Measurements from ENCODE around the gene SP6.

The SP6 gene

DNA sequence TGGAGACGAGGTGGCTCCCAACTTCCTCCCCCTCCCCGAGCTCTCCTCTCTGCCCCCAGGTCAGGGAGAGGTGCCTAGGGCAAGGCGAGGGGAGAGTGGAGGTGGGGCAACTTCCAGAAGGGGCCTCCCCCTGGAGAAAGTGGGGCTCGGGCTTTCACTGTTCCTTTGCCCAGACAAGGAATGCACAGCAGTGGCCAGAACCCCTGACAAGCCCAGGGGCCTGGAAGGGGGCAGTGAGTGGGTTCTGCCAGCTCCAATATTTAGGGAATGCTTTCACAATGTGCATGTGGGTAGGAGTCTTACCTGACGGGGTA, 33.4 kb upstream of the SP6 start:
- TF ChIP-seq SUZ12 (IDR thresholded peaks at IDR 0.05; ENCODE audit: extremely low read depth, insufficient read depth, insufficient read length) (no peak), YY1 (IDR thresholded peaks at IDR 0.05; ENCODE audit: insufficient read depth, insufficient read length) (no peak), ZNF274 (IDR thresholded peaks at IDR 0.05; ENCODE audit: low read depth, low read length) (no peak)
- Histone ChIP-seq H3K27me3 (ENCODE audit: insufficient read depth, insufficient read length) (no peaks in the 10 kb centered on the region), H3K9me3 (ENCODE audit: insufficient read depth, low read length) (no peaks in the 10 kb centered on the region), H3K4me1 (ENCODE audit: insufficient read depth, insufficient read length) (peaks cover 24% of the 10 kb centered on the region), H3K36me3 (ENCODE audit: insufficient read depth, insufficient read length, low read length) (no peaks in the 10 kb centered on the region), H3K4me3 (ENCODE audit: insufficient read length, low read depth) (no peak overlapping the region), H3K9ac (ENCODE audit: insufficient read length, low read depth) (no peak overlapping the region)
- DNase-seq (ENCODE audit: low read depth, low spot score) = no peak

DNA sequence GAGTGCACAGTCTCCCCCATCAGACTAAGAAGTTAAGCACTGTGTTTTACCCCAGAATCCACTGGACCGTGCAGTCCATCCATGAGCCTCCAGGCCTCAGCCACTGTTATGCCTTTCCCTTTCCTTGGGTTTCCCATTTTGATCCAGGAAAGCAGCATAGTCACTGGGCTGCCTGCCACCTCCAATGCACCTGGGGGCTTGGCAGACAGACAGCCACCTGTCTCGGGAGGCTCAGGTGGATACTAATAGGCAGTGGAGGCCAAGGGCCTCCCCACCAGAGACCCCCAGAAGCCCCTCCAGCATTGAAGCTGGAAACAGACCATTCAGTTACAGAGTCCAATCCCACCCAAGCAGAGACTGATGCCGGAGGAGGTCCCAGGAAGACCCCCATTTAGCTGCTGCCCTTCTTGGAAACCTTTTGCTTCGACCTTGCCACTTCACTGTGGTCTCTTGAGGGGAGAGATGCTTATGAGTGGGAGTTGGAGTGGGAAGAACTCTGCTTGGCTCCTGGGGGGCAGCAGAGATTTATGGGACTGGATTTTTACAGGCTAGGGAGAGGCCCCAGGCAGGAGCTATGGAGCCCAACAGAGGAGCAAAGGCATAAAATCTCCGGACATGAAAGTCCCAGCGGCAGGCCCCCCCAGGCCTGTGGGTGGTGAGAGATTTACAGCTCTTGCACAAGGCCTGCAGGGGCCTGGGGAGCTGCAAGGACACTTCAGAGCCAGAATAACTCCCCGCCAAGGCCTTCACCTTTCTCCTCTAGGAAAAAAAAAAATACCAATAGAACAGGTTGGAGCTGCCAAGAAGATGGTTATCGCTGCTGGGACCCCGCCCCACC, 32.8 kb upstream of the SP6 start:
- TF ChIP-seq SUZ12 (IDR thresholded peaks at IDR 0.05; ENCODE audit: extremely low read depth, insufficient read depth, insufficient read length) = no peak
- TF ChIP-seq YY1 (IDR thresholded peaks at IDR 0.05; ENCODE audit: insufficient read depth, insufficient read length) = no peak
- no peak for TF ChIP-seq ZNF274 (IDR thresholded peaks at IDR 0.05; ENCODE audit: low read depth, low read length)
- no peak for DNase-seq (ENCODE audit: low read depth, low spot score)
- Histone ChIP-seq H3K36me3 (ENCODE audit: insufficient read depth, insufficient read length, low read length) (no peaks in the 10 kb centered on the region), H3K9ac (ENCODE audit: insufficient read length, low read depth) (no peak overlapping the region), H3K27me3 (ENCODE audit: insufficient read depth, insufficient read length) (no peaks in the 10 kb centered on the region), H3K4me1 (ENCODE audit: insufficient read depth, insufficient read length) (peaks cover 21% of the 10 kb centered on the region), H3K4me3 (ENCODE audit: insufficient read length, low read depth) (no peak overlapping the region), H3K9me3 (ENCODE audit: insufficient read depth, low read length) (no peaks in the 10 kb centered on the region)

DNA sequence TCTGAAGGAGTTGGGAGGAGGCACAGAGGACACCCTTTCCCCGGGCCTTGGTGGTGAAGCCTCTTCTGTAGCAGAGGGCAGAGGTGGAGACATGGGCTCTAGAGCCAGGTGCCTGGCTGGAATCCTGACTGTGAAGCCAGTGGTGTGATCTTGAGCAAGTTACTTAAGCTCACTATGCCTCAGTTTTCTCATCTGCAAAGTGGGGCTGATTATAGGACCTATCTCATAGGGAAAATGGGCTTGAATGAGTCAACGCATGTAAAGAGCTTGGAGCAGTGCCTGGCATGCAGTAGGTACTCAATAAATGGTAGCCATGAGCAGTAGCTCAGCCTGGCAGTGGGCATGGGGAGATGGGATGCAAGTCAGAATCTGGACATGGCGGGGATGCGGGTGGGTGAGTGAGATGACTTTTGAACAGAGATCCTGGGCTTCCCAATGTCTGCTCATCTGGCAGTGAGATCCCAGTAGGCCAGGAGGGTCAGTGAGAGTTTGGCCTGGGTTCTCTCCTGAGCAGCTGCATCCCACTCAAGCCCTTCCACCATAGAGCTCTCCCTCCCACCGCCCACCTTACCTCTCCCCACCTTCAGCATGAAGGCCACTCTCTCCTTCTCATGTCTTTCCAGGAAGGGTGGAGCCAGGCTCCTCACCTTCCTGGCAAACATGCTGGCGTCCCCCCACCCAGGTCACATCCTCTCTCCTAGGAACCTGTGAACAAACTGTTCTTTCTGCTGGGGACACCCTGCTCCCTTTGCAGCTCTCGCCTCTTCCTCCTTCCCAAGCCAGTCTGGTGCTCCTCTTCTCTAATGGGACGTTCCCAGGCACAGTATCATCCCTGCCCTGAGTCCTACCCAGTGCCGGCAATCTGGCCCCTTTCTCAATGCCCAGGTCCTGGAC, 32.0 kb upstream of the SP6 start:
- TF ChIP-seq SUZ12 (IDR thresholded peaks at IDR 0.05; ENCODE audit: extremely low read depth, insufficient read depth, insufficient read length) (no peak), ZNF274 (IDR thresholded peaks at IDR 0.05; ENCODE audit: low read depth, low read length) (no peak), YY1 (IDR thresholded peaks at IDR 0.05; ENCODE audit: insufficient read depth, insufficient read length) (no peak)
- DNase-seq (ENCODE audit: low read depth, low spot score) = no peak
- Histone ChIP-seq H3K36me3 (ENCODE audit: insufficient read depth, insufficient read length, low read length) (no peaks in the 10 kb centered on the region), H3K9ac (ENCODE audit: insufficient read length, low read depth) (no peak overlapping the region), H3K9me3 (ENCODE audit: insufficient read depth, low read length) (no peaks in the 10 kb centered on the region), H3K4me3 (ENCODE audit: insufficient read length, low read depth) (no peak overlapping the region), H3K4me1 (ENCODE audit: insufficient read depth, insufficient read length) (peaks cover 22% of the 10 kb centered on the region), H3K27me3 (ENCODE audit: insufficient read depth, insufficient read length) (no peaks in the 10 kb centered on the region)

DNA sequence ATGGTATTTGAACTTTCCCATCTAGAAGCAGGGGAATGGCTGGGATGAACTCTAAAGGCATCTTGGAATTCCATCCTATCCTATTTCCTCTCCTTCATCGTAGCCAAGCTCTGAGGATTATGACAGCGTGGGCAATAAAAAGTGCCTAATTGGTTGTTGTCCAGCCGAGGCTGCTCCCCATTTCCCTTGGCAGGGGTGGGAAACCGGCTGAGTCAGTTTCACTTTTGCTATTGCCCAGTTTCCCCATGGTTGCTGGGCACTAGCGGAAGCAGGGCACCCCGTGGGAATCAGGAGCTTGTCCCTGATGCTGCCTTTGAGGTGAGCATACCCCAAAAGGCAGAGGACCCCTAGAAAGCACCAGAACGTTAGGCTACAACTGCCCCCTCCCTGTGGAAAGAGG, 31.3 kb upstream of the SP6 start:
- H3K36me3 ChIP-seq (ENCODE audit: insufficient read depth, insufficient read length, low read length) = no peaks in the 10 kb centered on the region
- no peak overlapping the region for H3K4me3 ChIP-seq (ENCODE audit: insufficient read length, low read depth)
- no peak for TF ChIP-seq ZNF274 (IDR thresholded peaks at IDR 0.05; ENCODE audit: low read depth, low read length)
- TF ChIP-seq SUZ12 (IDR thresholded peaks at IDR 0.05; ENCODE audit: extremely low read depth, insufficient read depth, insufficient read length) = no peak
- TF ChIP-seq YY1 (IDR thresholded peaks at IDR 0.05; ENCODE audit: insufficient read depth, insufficient read length) = no peak
- no peaks in the 10 kb centered on the region for H3K9me3 ChIP-seq (ENCODE audit: insufficient read depth, low read length)
- peaks cover 27% of the 10 kb centered on the region for H3K4me1 ChIP-seq (ENCODE audit: insufficient read depth, insufficient read length)
- no peaks in the 10 kb centered on the region for H3K27me3 ChIP-seq (ENCODE audit: insufficient read depth, insufficient read length)
- no peak for DNase-seq (ENCODE audit: low read depth, low spot score)
- no peak overlapping the region for H3K9ac ChIP-seq (ENCODE audit: insufficient read length, low read depth)

DNA sequence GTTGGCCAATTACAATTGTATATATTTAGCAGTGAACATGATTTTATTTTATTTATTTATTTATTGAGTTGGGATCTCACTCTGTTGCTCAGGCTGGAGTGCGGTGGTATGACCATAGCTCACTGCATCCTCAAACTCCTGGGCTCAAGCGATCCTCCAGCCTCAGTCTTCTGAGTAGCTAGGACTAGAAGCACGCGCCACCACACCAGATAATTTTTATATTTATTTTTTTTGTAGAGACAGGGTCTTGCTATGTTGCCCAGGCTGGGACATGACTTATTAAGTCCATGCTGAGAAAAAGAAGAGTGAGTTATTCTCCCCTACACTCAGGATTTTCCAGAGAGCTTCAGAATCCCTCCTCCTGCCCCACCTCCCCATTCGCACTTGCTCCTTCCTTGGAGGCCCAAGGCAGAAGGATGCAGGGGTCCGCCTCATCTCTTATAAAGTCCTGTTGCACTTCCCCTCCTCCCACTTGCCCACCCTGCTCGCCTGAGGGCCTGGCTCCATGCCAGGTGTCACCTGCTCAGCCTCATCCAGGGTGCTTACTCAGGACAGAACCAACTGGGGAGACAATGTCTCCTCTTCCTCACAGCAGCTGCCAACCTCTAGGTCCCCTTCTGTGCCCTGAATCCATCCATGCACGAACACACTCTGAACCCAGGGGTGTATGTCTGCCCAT, 29.0 kb upstream of the SP6 start:
- no peaks in the 10 kb centered on the region for H3K36me3 ChIP-seq (ENCODE audit: insufficient read depth, insufficient read length, low read length)
- H3K27me3 ChIP-seq (ENCODE audit: insufficient read depth, insufficient read length) = no peaks in the 10 kb centered on the region
- DNase-seq (ENCODE audit: low read depth, low spot score) = no peak
- H3K9me3 ChIP-seq (ENCODE audit: insufficient read depth, low read length) = no peaks in the 10 kb centered on the region
- no peak overlapping the region for H3K4me3 ChIP-seq (ENCODE audit: insufficient read length, low read depth)
- TF ChIP-seq YY1 (IDR thresholded peaks at IDR 0.05; ENCODE audit: insufficient read depth, insufficient read length) = no peak
- no peak for TF ChIP-seq ZNF274 (IDR thresholded peaks at IDR 0.05; ENCODE audit: low read depth, low read length)
- TF ChIP-seq SUZ12 (IDR thresholded peaks at IDR 0.05; ENCODE audit: extremely low read depth, insufficient read depth, insufficient read length) = no peak
- no peak overlapping the region for H3K9ac ChIP-seq (ENCODE audit: insufficient read length, low read depth)
- peaks cover 26% of the 10 kb centered on the region for H3K4me1 ChIP-seq (ENCODE audit: insufficient read depth, insufficient read length)

DNA sequence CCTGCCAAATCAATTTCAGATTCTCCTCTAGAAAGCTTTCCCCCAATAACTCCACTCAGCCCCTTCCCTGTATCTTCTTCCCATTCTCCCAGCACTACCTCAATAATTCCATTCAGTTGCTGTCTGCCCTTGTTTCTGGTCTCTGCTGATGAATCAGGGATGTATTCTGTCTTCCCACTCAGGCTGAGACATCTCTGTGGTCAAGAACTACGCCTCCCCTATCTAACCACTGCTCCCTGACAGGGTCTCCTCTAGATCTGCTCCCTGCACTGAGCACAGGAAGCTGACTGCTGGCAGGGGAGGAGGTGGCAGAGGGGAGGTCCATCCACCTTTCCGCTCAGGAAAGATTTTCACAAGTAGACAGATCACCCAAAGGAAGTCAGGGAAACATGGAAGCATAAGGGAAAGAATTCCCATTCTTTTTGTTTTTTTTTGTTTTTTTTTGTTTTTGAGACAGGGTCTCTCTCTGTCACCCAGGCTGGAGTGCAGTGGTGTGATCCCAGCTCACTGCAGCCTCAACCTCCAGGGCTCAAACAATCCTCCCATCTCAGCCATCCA, 28.1 kb upstream of the SP6 start:
- no peak for DNase-seq (ENCODE audit: low read depth, low spot score)
- Histone ChIP-seq H3K4me1 (ENCODE audit: insufficient read depth, insufficient read length) (peaks cover 21% of the 10 kb centered on the region), H3K4me3 (ENCODE audit: insufficient read length, low read depth) (no peak overlapping the region), H3K9me3 (ENCODE audit: insufficient read depth, low read length) (no peaks in the 10 kb centered on the region), H3K27me3 (ENCODE audit: insufficient read depth, insufficient read length) (no peaks in the 10 kb centered on the region), H3K9ac (ENCODE audit: insufficient read length, low read depth) (no peak overlapping the region), H3K36me3 (ENCODE audit: insufficient read depth, insufficient read length, low read length) (no peaks in the 10 kb centered on the region)
- no peak for TF ChIP-seq YY1 (IDR thresholded peaks at IDR 0.05; ENCODE audit: insufficient read depth, insufficient read length)
- no peak for TF ChIP-seq SUZ12 (IDR thresholded peaks at IDR 0.05; ENCODE audit: extremely low read depth, insufficient read depth, insufficient read length)
- no peak for TF ChIP-seq ZNF274 (IDR thresholded peaks at IDR 0.05; ENCODE audit: low read depth, low read length)

Measured in NT2/D1 (cell line).